Measurements from ENCODE around the gene FBXO15.

FBXO15 gene

GRCh38 chr18:74113711-74114110 is 33.9 kb downstream of the FBXO15 start:
- Histone ChIP-seq H3K4me1 (ENCODE audit: insufficient read depth, low read length, poor library complexity, severe bottlenecking) (no peaks in the 10 kb centered on the region), H3F3A (ENCODE audit: low read depth) (no peaks in the 10 kb centered on the region), H3K4me3 (ENCODE audit: low read length, poor library complexity, severe bottlenecking) (no peak overlapping the region), H2AFZ (ENCODE audit: low read length) (no peak overlapping the region), H4K20me1 (ENCODE audit: insufficient read depth, low read length, poor library complexity, severe bottlenecking) (no peaks in the 10 kb centered on the region), H3K4me2 (ENCODE audit: low read depth, low read length, poor library complexity, severe bottlenecking) (no peak overlapping the region), H3K79me2 (ENCODE audit: insufficient read depth, low read length) (no peaks in the 10 kb centered on the region), H3K36me3 (ENCODE audit: insufficient read depth, low read length) (no peaks in the 10 kb centered on the region), H3K9me3 (ENCODE audit: insufficient read depth, low read depth, low read length) (peaks cover 6% of the 10 kb centered on the region; the same call in 1 of the 2 replicates), H3K9ac (ENCODE audit: low read depth, low read length, poor library complexity, severe bottlenecking) (no peak overlapping the region), H3K27me3 (ENCODE audit: insufficient read depth, low read length, poor library complexity, severe bottlenecking) (no peaks in the 10 kb centered on the region), H3K9me2 (replicated peaks; ENCODE audit: low read depth, low read length) (no peaks in the 10 kb centered on the region)
- TF ChIP-seq EZH2phosphoT487 (IDR thresholded peaks at IDR 0.05; ENCODE audit: borderline replicate concordance) (no peak), CTCF (conservative IDR thresholded peaks at IDR 0.05; ENCODE audit: low read length) (no peak)

GRCh38 chr18:74110976-74111375 is 36.7 kb downstream of the FBXO15 start:
- Histone ChIP-seq H2AFZ (ENCODE audit: low read length) (no peak overlapping the region), H3K4me1 (ENCODE audit: insufficient read depth, low read length, poor library complexity, severe bottlenecking) (no peaks in the 10 kb centered on the region), H3K36me3 (ENCODE audit: insufficient read depth, low read length) (no peaks in the 10 kb centered on the region), H3K9me3 (ENCODE audit: insufficient read depth, low read depth, low read length) (peaks cover 6% of the 10 kb centered on the region; the same call in 1 of the 2 replicates), H3K9me2 (replicated peaks; ENCODE audit: low read depth, low read length) (no peaks in the 10 kb centered on the region), H4K20me1 (ENCODE audit: insufficient read depth, low read length, poor library complexity, severe bottlenecking) (no peaks in the 10 kb centered on the region), H3K27me3 (ENCODE audit: insufficient read depth, low read length, poor library complexity, severe bottlenecking) (no peaks in the 10 kb centered on the region), H3F3A (ENCODE audit: low read depth) (no peaks in the 10 kb centered on the region), H3K9ac (ENCODE audit: low read depth, low read length, poor library complexity, severe bottlenecking) (no peak overlapping the region), H3K4me2 (ENCODE audit: low read depth, low read length, poor library complexity, severe bottlenecking) (no peak overlapping the region), H3K4me3 (ENCODE audit: low read length, poor library complexity, severe bottlenecking) (no peak overlapping the region), H3K79me2 (ENCODE audit: insufficient read depth, low read length) (no peaks in the 10 kb centered on the region)
- TF ChIP-seq EZH2phosphoT487 (IDR thresholded peaks at IDR 0.05; ENCODE audit: borderline replicate concordance) (no peak), CTCF (conservative IDR thresholded peaks at IDR 0.05; ENCODE audit: low read length) (no peak)

GRCh38 chr18:74110149-74110548 is 37.5 kb downstream of the FBXO15 start:
- H3K9me3 ChIP-seq (ENCODE audit: insufficient read depth, low read depth, low read length) = peaks cover 6% of the 10 kb centered on the region; the same call in 1 of the 2 replicates
- H3K4me2 ChIP-seq (ENCODE audit: low read depth, low read length, poor library complexity, severe bottlenecking) = no peak overlapping the region
- H3K36me3 ChIP-seq (ENCODE audit: insufficient read depth, low read length) = no peaks in the 10 kb centered on the region
- H4K20me1 ChIP-seq (ENCODE audit: insufficient read depth, low read length, poor library complexity, severe bottlenecking) = no peaks in the 10 kb centered on the region
- H2AFZ ChIP-seq (ENCODE audit: low read length) = no peak overlapping the region
- no peaks in the 10 kb centered on the region for H3K9me2 ChIP-seq (replicated peaks; ENCODE audit: low read depth, low read length)
- H3K27me3 ChIP-seq (ENCODE audit: insufficient read depth, low read length, poor library complexity, severe bottlenecking) = no peaks in the 10 kb centered on the region
- no peak overlapping the region for H3K4me3 ChIP-seq (ENCODE audit: low read length, poor library complexity, severe bottlenecking)
- H3F3A ChIP-seq (ENCODE audit: low read depth) = no peaks in the 10 kb centered on the region
- no peak overlapping the region for H3K9ac ChIP-seq (ENCODE audit: low read depth, low read length, poor library complexity, severe bottlenecking)
- TF ChIP-seq CTCF (conservative IDR thresholded peaks at IDR 0.05; ENCODE audit: low read length) (no peak), EZH2phosphoT487 (IDR thresholded peaks at IDR 0.05; ENCODE audit: borderline replicate concordance) (no peak)
- H3K4me1 ChIP-seq (ENCODE audit: insufficient read depth, low read length, poor library complexity, severe bottlenecking) = no peaks in the 10 kb centered on the region
- H3K79me2 ChIP-seq (ENCODE audit: insufficient read depth, low read length) = no peaks in the 10 kb centered on the region

Measured in Loucy (cell line).